ENCODE data around the gene NECTIN2. TPM values are rescaled to one million over a fixed set of nuclear protein-coding genes. Genes with fewer than 3 reads are reported as not detected.
A peak's percentile ranks its signal among the peaks of the same experiment; 100 is the strongest.
"Not testable (repeated sequence)": the region's sequence is repeated elsewhere in the genome, so short reads cannot be mapped to it uniquely, and the experiment has no call there.

Gene NECTIN2
- total RNA-seq, 1 donor from 2014 or later: 183 TPM

DNA sequence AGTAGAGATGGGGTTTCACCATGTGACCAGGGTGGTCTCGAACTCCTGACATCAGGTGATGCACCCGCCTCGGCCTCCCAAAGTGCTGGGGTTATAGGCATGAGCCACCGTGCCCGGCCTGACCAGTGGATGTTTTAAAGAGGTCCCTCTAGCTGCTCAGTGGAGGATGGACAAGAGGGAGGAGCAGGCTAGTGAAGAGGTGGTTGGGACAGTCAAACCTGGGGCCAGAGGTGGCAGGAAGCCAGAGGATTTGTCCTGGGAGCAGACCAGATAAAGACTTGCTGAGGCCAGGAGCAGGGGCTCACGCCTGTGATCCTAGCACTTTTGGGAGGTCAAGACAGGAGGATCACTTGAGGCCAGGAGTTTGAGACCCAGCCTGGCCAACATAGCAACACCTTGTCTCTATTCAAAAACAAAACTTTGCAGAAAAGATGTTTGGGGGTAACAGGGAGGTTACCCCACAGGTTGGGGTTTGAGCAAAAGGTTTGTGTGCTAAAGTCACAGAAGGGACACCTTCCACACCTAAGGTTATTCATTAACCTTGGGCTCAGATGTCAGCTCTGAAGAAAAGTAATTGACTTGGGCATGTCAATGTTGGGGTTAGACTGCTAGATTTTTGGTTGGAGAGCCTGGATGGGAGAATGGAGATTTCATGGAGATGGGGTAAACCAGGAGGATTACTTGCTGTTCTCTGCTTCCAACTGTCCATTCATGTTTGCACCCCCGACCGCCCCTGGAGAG, 28.2 kb upstream of the NECTIN2 start:
- no peak for DNase-seq (ENCODE audit: low read depth)

DNA sequence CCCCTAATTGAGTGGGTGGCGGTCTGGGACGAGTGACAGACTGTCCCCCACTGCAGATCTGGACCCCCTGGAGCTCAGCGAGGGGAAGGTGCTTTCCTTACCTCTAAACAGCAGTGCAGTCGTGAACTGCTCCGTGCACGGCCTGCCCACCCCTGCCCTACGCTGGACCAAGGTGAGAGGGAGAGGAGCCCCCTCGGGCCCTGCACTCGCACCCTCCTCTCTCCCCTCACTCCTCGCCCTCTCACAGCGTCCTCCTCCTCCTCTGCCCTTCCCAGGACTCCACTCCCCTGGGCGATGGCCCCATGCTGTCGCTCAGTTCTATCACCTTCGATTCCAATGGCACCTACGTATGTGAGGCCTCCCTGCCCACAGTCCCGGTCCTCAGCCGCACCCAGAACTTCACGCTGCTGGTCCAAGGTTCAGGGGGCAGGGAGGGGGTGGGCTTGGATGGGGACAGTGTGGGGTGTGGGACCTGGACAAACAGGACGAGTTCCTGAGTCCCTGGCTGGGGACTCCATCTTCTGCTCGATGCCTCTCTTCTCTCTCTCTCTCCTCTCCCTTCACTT, 27.5 kb upstream of the NECTIN2 start:
- DNase-seq (ENCODE audit: low read depth): no peak

DNA sequence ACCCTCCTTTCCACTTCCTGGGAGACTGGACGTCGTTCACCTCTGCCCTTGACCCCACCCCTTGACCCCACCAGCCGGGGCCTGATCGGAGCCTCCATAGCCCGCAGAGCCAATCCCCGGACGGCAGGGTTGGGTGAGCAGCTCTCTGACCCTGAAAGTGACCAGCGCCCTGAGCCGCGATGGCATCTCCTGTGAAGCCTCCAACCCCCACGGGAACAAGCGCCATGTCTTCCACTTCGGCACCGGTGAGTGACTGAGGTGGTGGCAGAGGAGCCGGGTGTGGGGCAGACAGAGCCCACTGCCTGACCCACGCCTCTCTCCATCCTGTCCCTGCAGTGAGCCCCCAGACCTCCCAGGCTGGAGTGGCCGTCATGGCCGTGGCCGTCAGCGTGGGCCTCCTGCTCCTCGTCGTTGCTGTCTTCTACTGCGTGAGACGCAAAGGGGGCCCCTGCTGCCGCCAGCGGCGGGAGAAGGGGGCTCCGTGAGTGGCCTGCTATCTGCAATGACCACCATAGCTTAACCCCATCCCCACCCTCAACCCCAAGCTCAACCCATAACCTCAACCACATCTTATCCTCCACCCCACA, 26.8 kb upstream of the NECTIN2 start:
- DNase-seq (ENCODE audit: low read depth): no peak

DNA sequence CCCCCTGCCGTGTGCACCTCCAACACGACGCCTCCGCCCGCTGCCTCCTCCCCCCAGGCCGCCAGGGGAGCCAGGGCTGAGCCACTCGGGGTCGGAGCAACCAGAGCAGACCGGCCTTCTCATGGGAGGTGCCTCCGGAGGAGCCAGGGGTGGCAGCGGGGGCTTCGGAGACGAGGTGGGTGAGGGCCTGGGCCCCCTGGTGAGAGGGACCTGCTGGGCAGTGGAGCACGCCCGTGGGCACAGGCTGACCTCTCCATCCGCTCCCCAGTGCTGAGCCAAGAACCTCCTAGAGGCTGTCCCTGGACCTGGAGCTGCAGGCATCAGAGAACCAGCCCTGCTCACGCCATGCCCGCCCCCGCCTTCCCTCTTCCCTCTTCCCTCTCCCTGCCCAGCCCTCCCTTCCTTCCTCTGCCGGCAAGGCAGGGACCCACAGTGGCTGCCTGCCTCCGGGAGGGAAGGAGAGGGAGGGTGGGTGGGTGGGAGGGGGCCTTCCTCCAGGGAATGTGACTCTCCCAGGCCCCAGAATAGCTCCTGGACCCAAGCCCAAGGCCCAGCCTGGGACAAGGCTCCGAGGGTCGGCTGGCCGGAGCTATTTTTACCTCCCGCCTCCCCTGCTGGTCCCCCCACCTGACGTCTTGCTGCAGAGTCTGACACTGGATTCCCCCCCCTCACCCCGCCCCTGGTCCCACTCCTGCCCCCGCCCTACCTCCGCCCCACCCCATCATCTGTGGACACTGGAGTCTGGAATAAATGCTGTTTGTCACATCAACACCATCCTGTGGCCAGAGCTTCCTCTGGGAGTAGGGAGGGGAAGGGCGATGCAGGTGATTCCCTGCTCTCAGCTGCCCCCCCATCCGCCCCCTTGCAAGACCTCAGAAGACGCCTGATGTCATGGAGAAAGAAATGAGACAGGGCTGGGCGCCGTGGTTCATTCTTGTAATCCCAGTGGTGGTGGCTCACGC, 25.2 kb upstream of the NECTIN2 start:
- DNase-seq (ENCODE audit: low read depth): no peak

DNA sequence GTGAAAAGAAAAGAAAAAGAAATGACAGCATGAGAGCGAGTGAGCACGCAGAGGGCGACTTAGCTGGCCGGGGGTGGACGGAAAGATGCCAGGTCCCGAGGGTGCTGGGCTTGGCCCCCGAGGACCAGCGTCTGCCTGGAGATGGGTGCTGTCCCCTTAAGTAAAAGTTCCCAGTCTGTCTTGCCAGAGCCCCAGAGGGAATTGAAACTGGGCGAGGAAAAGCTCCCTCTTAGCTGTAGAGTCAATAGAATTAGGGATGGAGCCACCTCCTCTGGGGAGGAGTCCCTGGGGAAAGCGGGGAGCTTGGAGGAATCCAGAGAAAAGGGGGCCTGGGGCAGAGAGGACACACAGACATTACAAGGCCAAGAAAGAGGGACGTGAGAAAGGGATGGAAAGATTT, 23.9 kb upstream of the NECTIN2 start:
- no peak for DNase-seq (ENCODE audit: low read depth)

DNA sequence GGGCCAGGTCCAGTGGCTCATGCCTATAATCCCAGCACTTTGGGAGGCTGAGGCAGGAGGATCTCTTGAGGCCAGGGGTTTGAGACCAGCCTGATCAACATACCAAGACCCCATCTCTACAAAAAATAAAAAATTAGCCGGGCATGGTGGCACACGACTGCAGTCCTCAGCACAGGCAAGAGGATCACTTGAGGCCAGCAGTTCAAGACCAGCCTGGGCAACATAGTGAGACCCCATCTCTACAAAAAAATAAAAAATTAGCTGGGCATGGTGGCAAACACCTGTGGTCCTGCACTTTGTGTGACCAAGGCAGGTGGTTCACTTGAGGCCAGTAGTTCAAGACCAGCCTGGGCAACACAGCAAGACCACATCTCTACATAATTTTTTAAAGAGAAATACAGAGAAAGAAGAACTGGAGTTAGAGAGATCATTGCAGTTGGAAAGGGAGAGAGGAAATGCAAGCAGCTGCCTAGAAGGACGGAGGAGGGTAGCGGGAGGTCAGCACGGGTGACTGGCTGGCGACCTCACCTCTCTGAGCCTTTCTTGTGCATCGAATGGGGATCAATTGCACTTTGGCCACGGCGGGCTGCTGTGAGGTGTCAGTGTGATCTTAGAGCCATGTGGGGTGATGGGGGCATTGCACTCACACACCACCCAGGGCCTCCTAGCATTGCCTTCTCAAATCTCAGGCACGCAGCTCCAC, 23.3 kb upstream of the NECTIN2 start:
- DNase-seq (ENCODE audit: low read depth): no peak

DNA sequence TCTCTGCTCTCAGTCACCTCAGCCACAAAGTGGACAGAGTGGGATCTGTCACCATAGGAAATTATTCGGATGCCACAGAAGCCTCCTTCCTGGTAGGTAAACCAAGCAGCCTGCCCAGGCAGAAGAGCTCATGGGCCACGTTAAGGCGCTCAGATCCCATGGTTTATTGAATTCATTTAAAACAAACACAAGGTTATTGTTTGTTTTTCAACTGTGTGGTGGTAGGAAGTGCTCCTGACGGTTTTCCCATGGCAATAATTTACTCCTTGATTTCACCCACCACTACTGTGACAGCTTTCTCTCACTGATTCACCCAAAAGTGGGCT, 22.8 kb upstream of the NECTIN2 start:
- DNase-seq (ENCODE audit: low read depth): no peak

DNA sequence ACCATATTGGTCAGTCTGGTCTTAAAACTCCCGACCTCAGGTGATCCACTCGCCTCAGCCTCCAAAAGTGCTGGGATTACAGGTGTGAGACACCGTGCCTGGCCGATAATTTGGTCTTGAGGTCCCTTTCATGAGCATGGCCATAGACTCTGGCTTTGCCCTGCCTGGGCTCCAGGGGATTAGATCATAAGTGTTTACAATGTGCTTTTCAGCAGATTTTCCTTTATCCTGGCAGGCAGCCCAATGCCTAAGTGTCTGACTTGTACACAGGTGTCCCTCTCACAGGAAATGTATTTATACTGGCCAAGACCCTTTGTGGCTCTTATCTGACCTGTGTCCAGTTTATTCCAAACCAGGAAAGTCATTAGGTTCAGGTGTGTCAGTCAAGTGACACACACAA, 21.3 kb upstream of the NECTIN2 start:
- no peak for DNase-seq (ENCODE audit: low read depth)

DNA sequence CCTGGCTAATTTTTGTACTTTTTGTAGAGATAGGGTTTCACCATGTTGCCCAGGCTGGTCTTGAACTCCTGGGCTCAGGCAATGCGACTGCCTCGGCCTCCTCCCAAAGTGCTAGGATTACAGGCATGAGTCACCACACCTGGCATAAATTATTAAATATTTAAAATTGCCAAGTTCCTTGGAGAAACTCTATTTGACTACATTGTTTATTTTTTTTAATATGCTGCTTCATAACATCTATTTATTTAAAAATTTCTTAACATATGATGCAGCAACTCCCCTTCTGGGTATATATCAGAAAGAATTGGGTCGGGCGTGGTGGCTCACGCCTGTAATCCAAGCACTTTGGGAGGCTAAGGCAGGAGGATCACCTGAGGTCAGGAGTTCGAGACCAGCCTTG, 13.2 kb upstream of the NECTIN2 start:
- DNase-seq (ENCODE audit: low read depth): not testable (repeated sequence)

DNA sequence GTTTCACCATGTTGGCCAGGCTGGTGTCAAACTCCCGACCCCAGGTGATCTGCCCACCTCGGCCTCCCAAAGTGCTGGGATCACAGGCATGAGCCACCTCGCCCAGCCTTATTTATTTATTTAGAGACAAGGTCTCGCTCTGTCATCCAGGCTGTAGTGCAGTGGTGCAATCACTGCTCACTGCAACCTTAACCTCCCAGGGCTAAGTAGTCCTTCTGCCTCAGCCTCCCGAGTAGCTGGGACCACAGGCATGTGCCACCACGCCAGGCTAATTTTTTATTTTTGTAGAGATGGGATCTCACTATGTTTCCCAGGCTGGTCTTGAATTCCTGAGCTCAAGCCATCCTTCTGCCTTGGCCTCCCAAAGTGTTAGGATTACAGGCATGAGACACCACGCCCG, 11.7 kb upstream of the NECTIN2 start:
- not testable (repeated sequence) for DNase-seq (ENCODE audit: low read depth)

DNA sequence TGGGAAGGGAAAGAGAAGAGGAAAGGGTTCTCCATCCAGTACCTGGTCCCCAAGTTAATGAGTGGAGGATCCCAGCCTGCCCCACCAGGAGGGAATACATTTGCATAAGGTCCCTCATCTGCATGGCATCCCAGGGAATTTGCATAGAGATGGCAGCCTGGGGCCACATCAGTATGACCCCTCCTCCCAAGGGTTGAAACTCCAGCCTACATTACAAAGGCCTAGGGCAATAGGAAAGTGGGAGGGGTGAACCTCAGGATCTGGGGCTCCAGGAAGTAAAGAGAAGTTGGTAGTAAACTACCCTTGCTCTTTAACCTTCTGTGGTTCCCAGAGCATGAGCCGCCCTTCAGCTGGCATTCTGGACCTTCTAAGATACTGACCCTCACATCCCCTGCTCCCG, 6.8 kb upstream of the NECTIN2 start:
- DNase-seq (ENCODE audit: low read depth): no peak

DNA sequence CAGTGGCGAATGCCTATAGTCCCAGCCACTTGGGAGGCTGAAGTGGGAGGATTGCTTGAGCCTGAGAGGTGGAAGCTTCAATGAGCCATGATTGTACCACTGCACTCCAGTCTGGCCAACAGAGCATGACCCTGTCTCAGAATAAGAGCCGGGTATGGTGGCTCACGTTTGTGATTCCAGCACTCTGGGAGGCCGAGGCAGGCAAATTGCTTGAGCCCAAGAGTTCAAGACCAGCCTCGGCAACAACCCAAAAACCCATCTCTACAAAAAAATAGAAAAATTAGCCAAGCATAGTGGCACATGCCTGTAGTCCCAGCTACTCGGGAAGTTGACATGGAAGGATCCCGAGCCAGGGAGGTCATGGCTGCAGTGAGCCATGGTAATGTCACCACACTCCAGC, 5.3 kb upstream of the NECTIN2 start:
- DNase-seq (ENCODE audit: low read depth): no peak

DNA sequence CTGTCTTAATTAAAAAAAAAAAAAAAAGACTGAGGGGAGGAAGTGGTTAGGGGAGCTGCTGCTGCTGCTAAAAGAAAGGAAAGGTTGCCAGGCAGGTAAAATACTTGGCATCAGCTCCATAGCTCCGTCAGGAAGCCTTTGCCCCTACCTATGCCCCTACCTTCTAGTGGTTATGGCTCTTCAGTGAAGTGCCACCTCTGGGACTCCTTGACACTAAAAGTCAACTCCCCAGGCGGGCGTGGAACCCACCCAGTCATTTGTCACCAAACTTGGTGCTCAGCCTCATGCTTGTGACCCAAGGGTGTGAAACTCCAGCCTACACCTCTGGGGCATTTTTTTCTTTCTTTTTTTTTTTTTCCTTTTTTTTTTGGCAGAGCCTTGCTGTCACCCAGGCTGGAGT, 4.9 kb upstream of the NECTIN2 start:
- no peak for DNase-seq (ENCODE audit: low read depth)

DNA sequence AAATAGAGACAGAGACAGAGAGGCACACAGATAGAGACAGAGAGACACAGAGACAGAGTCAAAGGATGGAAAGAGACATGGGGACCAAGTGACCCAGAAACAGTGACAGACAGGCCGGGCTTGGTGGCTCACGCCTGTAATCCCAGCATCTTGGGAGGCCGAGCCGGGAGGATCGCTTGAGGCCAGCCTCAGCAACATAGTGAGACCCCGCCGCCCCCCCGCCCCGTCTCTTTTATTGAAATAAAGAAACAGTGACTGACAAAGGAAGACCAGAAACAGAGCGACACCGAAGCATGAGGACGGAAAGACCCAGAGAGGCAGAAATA, 848 bp upstream of the NECTIN2 start:
- no peak for DNase-seq (ENCODE audit: low read depth)

DNA sequence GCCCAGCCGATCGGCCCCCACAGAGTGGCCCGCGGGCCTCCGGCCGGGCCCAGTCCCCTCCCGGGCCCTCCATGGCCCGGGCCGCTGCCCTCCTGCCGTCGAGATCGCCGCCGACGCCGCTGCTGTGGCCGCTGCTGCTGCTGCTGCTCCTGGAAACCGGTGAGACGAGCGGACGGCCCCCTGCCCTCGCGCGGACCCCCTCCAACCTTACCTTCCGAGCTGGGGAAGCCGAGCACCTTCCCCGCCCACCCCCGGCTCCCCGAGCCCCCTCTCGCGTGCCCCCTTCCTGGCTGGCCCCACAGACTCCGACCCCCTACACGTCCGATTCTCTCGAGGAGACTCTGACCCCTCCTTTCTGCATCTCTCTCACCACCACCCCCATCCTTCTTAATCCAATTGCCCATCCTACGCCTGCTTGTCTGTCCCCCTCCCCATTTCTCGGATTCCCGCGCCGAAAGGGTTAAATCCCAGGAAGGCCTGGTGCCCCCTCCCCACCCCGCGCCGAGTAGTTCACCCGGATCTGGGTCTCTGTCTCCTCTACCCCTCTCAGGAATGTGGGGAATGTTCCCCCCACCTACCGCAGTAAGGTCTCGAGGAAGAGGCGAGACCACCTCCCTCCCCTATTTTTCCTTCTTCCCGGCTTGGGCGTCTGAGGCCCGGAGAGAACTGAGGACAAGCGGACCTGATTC, 502 bp downstream of the NECTIN2 start:
- DNase-seq (ENCODE audit: low read depth): peak; percentile 32

DNA sequence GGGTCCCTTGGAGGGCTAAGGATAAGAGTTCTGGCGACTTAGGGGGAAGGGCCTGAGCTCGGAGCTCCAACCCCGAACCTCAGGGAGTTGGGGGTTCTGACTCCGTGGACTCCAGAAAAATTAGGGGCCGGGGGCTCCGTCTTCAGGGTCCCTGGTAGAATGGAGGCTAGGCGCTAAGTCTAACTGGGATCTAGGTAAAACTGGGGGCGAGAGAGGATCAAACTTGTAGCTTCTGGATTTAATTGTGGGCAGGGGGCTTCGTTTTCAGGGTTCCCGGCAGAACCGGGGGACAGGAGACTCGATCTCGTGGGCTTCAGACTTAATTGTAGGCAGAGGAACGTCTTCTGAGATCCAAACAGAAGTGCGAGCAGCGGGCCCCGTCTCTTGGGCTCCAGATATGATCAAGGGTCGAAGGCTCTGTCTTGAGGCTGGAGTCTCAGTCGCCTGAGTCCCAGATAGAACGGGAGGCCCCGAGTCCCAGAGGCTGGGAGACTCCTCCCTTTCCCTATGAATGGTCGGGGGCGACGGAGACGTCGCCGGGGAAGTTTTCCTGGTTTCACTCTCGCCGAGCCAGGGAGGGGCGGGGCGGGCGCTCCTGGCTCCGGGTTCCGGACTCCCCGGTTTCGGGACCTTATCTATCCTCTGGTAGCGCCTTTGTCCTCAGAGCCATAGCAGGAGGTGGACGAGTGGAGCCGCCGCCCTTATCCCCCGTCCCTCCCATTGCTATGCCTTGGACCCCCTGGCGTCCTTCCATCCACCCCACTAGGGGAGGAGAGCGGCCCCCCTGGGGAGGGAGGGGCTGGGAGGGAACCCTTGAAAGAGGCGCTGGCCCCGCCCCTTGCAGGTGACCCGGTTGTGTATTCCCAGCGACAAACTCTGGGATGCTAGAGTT, 1.3 kb downstream of the NECTIN2 start:
- peak; percentile 44 for DNase-seq (ENCODE audit: low read depth)

DNA sequence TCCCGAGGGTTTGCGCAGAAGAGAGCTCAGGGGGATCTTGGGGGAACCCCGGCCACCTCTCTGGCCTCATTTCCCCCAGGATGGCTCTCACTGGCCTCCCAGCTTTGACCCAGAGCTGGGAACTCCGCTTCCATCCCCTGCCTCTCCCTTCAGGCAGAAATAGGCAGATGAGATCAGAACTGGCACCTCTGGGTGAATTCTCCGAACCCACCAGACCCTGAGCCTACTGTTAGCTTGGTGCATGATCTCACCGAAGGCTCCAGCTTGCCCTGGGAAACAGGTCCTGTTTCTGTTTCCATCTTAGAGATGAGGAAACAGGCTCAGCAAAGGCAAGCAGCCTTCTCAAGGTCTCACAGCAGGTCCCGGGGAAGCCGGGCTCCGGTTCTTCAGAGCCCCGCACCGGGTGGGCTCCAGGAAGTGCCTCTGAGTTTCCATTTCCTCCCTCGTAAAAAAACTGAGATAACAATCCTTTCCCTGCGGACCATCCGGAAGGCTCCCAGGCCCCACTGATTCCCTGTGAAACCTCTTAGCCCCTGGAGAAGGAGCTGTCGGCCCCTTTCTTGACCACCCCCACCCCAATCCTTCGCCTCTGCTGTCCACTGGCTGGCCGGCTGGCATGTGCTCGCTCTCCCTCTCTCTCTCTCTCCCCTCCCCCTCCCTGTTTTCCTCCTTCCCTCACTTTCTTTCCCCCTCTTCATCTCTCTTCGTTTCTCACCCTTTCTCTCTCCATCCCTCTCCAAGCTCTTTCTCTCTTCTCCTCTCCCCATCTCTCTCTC, 2.1 kb downstream of the NECTIN2 start:
- DNase-seq (ENCODE audit: low read depth): peak; percentile 64

DNA sequence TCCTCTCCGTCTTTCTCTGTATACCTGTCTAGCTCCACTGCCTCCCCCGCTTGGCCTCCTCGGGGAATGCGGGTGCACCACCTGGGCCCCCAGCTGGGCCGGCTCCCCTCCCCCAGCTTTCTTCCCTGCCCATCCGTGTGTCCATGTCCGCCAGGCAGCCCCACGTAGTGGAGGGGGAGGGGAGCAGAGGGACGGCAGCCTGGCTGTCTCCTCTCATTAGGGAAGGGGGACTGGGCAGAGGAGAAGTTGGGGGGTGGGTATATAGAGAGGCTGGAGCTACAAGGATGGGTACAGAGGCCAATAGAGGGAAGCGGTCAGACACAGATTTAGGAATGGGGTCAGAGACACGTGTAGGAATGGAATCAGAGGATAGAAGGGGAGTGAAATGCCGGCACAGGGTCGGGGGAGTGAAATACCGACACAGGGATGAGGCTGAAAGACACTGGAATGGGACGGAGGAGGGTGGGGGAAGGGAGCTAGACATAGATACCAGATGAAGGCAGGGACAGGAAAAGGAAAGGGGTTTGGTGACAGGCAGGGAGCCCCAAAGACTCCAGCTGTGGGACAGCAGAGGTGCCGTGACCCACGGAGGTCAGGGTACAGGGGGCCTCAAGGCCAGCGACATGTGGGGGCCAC, 2.8 kb downstream of the NECTIN2 start:
- no peak for DNase-seq (ENCODE audit: low read depth)

DNA sequence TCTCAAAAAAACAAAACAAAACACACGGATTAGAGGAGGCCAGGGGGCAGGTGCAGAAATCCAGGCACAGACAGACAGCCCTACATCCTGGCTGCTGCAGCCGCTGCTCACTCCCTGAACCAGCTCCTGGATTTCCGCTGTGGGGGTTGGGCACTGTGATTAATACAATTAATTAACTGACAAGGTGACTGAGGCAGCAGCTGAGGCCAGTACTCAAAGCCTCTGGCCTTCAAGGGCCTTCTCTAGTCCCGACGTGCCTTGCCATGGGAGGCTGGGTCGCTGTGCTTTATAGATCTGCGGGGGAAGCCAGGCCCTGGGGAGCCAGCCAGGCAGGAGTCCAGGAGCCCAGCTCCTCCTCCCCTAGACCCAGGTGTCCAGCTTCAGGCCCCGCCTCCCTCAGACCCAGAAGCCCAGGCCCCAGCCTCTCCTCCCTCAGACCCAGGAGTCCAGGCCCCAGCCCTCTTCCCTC, 4.6 kb downstream of the NECTIN2 start:
- DNase-seq (ENCODE audit: low read depth): no peak

Measured in renal cortical epithelial cell (primary cell).